MCF 10A (cell line): ENCODE results near the gene SMYD1. TPM values are rescaled to one million over a fixed set of nuclear protein-coding genes. Genes with fewer than 3 reads are reported as not detected.

Experiments
- BruUV-seq: library from RNA; stranded (reverse); fragments of 400-500 nt; replicated peaks from 2 replicates; lab custom pipeline; 2021; lab: Mats Ljungman, UMichigan
- CTCF ChIA-PET: fragments of 300-600 bp; sonication (Branson Sonifier 250); formaldehyde crosslinking; extraction: SDS; loops from one replicate; lab custom pipeline; 2021; ENCODE audit warnings: antibody characterized with exemption, inconsistent platforms; lab: Yijun Ruan, JAX
- POLR2A ChIA-PET: fragments of 300-600, 350-650 bp; sonication (Branson Sonifier 250); formaldehyde crosslinking; extraction: SDS; loops from one replicate; lab custom pipeline; 2020; ENCODE audit warnings: antibody characterized with exemption, inconsistent platforms; lab: Yijun Ruan, JAX
- DNase-seq: peaks from one replicate; pipeline ENCODE4 v3.0.0-alpha.2; 2018; ENCODE audit not compliant: unreplicated experiment
- H3K27ac Mint-ChIP-seq: one replicate; pipeline ENCODE4 v1.8.0; 2022; ENCODE audit warnings: mild to moderate bottlenecking, low read depth, mixed read lengths; ENCODE audit not compliant: unreplicated experiment
- H3K27me3 Mint-ChIP-seq: one replicate; pipeline ENCODE4 v1.8.0; 2022; ENCODE audit warnings: mixed read lengths; ENCODE audit not compliant: insufficient read depth, unreplicated experiment
- H3K36me3 Mint-ChIP-seq: one replicate; pipeline ENCODE4 v1.8.0; 2022; ENCODE audit warnings: mild to moderate bottlenecking, moderate library complexity, mixed read lengths; ENCODE audit not compliant: insufficient read depth, unreplicated experiment
- H3K4me1 Mint-ChIP-seq: one replicate; pipeline ENCODE4 v1.8.0; 2022; ENCODE audit warnings: mixed read lengths; ENCODE audit not compliant: insufficient read depth, unreplicated experiment
- H3K4me3 Mint-ChIP-seq: one replicate; pipeline ENCODE4 v1.8.0; 2022; ENCODE audit warnings: mild to moderate bottlenecking, moderate library complexity, mixed read lengths; ENCODE audit not compliant: unreplicated experiment
- H3K9me3 Mint-ChIP-seq: one replicate; pipeline ENCODE4 v1.8.0; 2022; ENCODE audit warnings: mixed read lengths; ENCODE audit not compliant: unreplicated experiment
- CTCF ChIP-seq: fragments of 200-600 bp; IDR thresholded peaks from one replicate; pipeline ENCODE4 v1.8.0; 2022; ENCODE audit warnings: antibody characterized with exemption, mild to moderate bottlenecking; ENCODE audit not compliant: unreplicated experiment
- intact Hi-C: fragments of 100-400 bp; cut with micrococcal nuclease; formaldehyde crosslinking; loops from 2 replicates; pipeline ENCODE4 v1.14.1; 2022
- total RNA-seq: library from RNA; stranded (reverse); gene quantifications from 2 replicates; pipeline ENCODE4 v1.2.3, GENCODE V29; 2022

Gene SMYD1
- total RNA-seq, 1 experiment from 2014 or later: not detected

GRCh38 chr2:88126772-88127637, 59.4 kb downstream of the SMYD1 start:
- intact Hi-C loops: no loop called here
- BruUV-seq: no TSS peak
- DNase-seq: no peak
- ChIA-PET CTCF (interaction anchor here (1.0 to 2.3 kb wide), 3 partner anchors 13 to 67 kb away, joined by 3 to 13 read pairs (median 6); no protein-coding TSS in a partner anchor), POLR2A (no interaction called here)
- Mint-ChIP-seq H3K4me3 (no peak overlapping the region), H3K4me1 (no peaks in the 10 kb centered on the region), H3K9me3 (no peaks in the 10 kb centered on the region), H3K27ac (no peak overlapping the region), H3K36me3 (no peaks in the 10 kb centered on the region), H3K27me3 (peaks cover 37% of the 10 kb centered on the region)
- TF ChIP-seq CTCF: no peak

GRCh38 chr2:88127638-88127887, 59.9 kb downstream of the SMYD1 start:
- no peaks in the 10 kb centered on the region for H3K36me3 Mint-ChIP-seq

GRCh38 chr2:88127888-88128653, 60.4 kb downstream of the SMYD1 start, which contains the start of gene FABP1:
TSS of gene FABP1 (minus strand) at chr2:88128062. CDS start at chr2:88128017, 45 bp downstream.
- H3K27ac Mint-ChIP-seq: no peak within 1 kb of the TSS
- no peaks in the 10 kb centered on the region for H3K9me3 Mint-ChIP-seq
- intact Hi-C loops: no loop called here
- TF ChIP-seq CTCF: no peak
- ChIA-PET POLR2A (no interaction called here), CTCF (interaction anchor here (1.0 kb wide), 1 partner anchor 12 kb away, joined by 3 read pairs; no protein-coding TSS in a partner anchor)
- no peaks in the 10 kb centered on the region for H3K4me1 Mint-ChIP-seq
- peaks cover 34% of the 10 kb centered on the region for H3K27me3 Mint-ChIP-seq
- no peak for DNase-seq
- no peak within 1 kb of the TSS for H3K4me3 Mint-ChIP-seq
- no peaks in the 10 kb centered on the region for H3K36me3 Mint-ChIP-seq
- no TSS peak for BruUV-seq

More at GRCh38 chr2:88127638-88127887, 59.9 kb downstream of the SMYD1 start:
- CTCF ChIA-PET: interaction anchor here (1.0 kb wide), 1 partner anchor 13 kb away, joined by 3 read pairs; no protein-coding TSS in a partner anchor
- BruUV-seq: no TSS peak
- intact Hi-C loops: no loop called here
- H3K4me1 Mint-ChIP-seq: no peaks in the 10 kb centered on the region
- POLR2A ChIA-PET: no interaction called here
- H3K9me3 Mint-ChIP-seq: no peaks in the 10 kb centered on the region
- no peak overlapping the region for H3K27ac Mint-ChIP-seq
- peaks cover 34% of the 10 kb centered on the region for H3K27me3 Mint-ChIP-seq
- H3K4me3 Mint-ChIP-seq: no peak overlapping the region
- DNase-seq: no peak
- TF ChIP-seq CTCF: no peak
